Spinal cord (tissue), 4 donors: Measurements from ENCODE around the gene RPA1. TPM values are rescaled to one million over a fixed set of nuclear protein-coding genes. Genes with fewer than 3 reads are reported as not detected.

Experiments
- polyA plus RNA-seq, 2 donors: library from polyadenylated mRNA; unstranded; fragments of 120-200 nt; gene quantifications; one replicate each; pipeline ENCODE4 v1.2.1, GENCODE V29; 2013; ENCODE audit not compliant: insufficient read length in 2 of 2
- total RNA-seq, 2 donors: library from RNA; depleted of rRNA in 1 of 2; stranded (reverse); fragments of 120-200 nt in 1 of 2; fragments of >200 nt in 1 of 2; gene quantifications; one replicate each; pipeline versions ENCODE4 v1.2.3 to v1.2.4, GENCODE V29; 2013 to 2014

RPA1 gene
- total and polyA plus RNA-seq, 4 donors = 25.2 to 89.5 (median 58.1) TPM

Other genes with a start within 250 kb of the RPA1 start
- 10 to 100 TPM; 17.2 to 19.6 TPM for gene SLC43A2, start 201.2 kb upstream of the RPA1 start, total RNA-seq
- gene SLC43A2, start 201.2 kb upstream of the RPA1 start, polyA plus RNA-seq = 10 to 100 TPM; 40.0 to 42.8 TPM
- gene SCARF1, start 184.3 kb upstream of the RPA1 start, total RNA-seq = 10 to 100 TPM in 1 of 2 donors, 1 to 10 TPM in 1; 4.2 to 10.7 TPM
- 1 to 10 TPM; 7.1 to 9.5 TPM for gene SCARF1, start 184.3 kb upstream of the RPA1 start, polyA plus RNA-seq
- 10 to 100 TPM in 1 of 2 donors, 1 to 10 TPM in 1; 7.3 to 14.7 TPM for gene RILP, start 180.1 kb upstream of the RPA1 start, total RNA-seq
- gene RILP, start 180.1 kb upstream of the RPA1 start, polyA plus RNA-seq = 10 to 100 TPM in 1 of 2 donors, 1 to 10 TPM in 1; 6.9 to 10.1 TPM
- 100 to 1,000 TPM; 138 to 151 TPM for gene PRPF8, start 145.1 kb upstream of the RPA1 start, total RNA-seq
- 100 to 1,000 TPM; 254 to 290 TPM for gene PRPF8, start 145.1 kb upstream of the RPA1 start, polyA plus RNA-seq
- gene TLCD2, start 119.6 kb upstream of the RPA1 start, total RNA-seq = 1 to 10 TPM; 2.1 to 3.2 TPM
- gene TLCD2, start 119.6 kb upstream of the RPA1 start, polyA plus RNA-seq = 1 to 10 TPM; 1.4 to 2.9 TPM
- 10 to 100 TPM in 1 of 2 donors, 1 to 10 TPM in 1; 9.9 to 15.4 TPM for gene WDR81, start 105.3 kb upstream of the RPA1 start, total RNA-seq
- 10 to 100 TPM; 12.5 to 17.0 TPM for gene WDR81, start 105.3 kb upstream of the RPA1 start, polyA plus RNA-seq
- gene SERPINF2, start 87.1 kb upstream of the RPA1 start, total RNA-seq = 1 to 10 TPM in 1 of 2 donors, not detected in 1; 1.9 TPM
- 1 to 10 TPM; 1.2 to 2.1 TPM for gene SERPINF2, start 87.1 kb upstream of the RPA1 start, polyA plus RNA-seq
- 100 to 1,000 TPM; 120 to 605 TPM for gene SERPINF1, start 67.9 kb upstream of the RPA1 start, total RNA-seq
- gene SERPINF1, start 67.9 kb upstream of the RPA1 start, polyA plus RNA-seq = 100 to 1,000 TPM in 1 of 2 donors, 10 to 100 TPM in 1; 29.9 to 155 TPM
- 10 to 100 TPM; 12.3 to 13.4 TPM for gene SMYD4, start 103 bp upstream of the RPA1 start, total RNA-seq
- 10 to 100 TPM; 11.8 to 20.1 TPM for gene SMYD4, start 103 bp upstream of the RPA1 start, polyA plus RNA-seq
- gene RTN4RL1, start 195.3 kb downstream of the RPA1 start, total RNA-seq = 10 to 100 TPM in 1 of 2 donors, 1 to 10 TPM in 1; 5.6 to 11.6 TPM
- 10 to 100 TPM in 1 of 2 donors, 1 to 10 TPM in 1; 8.0 to 11.4 TPM for gene RTN4RL1, start 195.3 kb downstream of the RPA1 start, polyA plus RNA-seq
- 10 to 100 TPM; 21.5 to 37.6 TPM for gene DPH1, start 200.1 kb downstream of the RPA1 start, total RNA-seq
- gene DPH1, start 200.1 kb downstream of the RPA1 start, polyA plus RNA-seq = 10 to 100 TPM; 55.4 to 83.7 TPM
- gene OVCA2, start 212.0 kb downstream of the RPA1 start, total RNA-seq = 10 to 100 TPM; 15.8 to 36.4 TPM
- 10 to 100 TPM; 14.7 to 15.9 TPM for gene OVCA2, start 212.0 kb downstream of the RPA1 start, polyA plus RNA-seq
- 10 to 100 TPM; 11.9 to 46.5 TPM for gene HIC1, start 225.1 kb downstream of the RPA1 start, total RNA-seq
- gene HIC1, start 225.1 kb downstream of the RPA1 start, polyA plus RNA-seq = 10 to 100 TPM in 1 of 2 donors, 1 to 10 TPM in 1; 8.6 to 16.6 TPM